Lung (tissue), 12 donors: Measurements from ENCODE around the gene ARHGEF17. TPM values are rescaled to one million over a fixed set of nuclear protein-coding genes. Genes with fewer than 3 reads are reported as not detected.

Experiments
- ATAC-seq: fragments of 200-7000 bp; cut with Tn5 transposase; one replicate; pipeline ENCODE4 v1.9.1; 2020; ENCODE audit warnings: moderate number of reproducible peaks; ENCODE audit not compliant: insufficient read depth, low FRiP score
- DNase-seq, 3 donors: peaks; one replicate each; pipeline ENCODE4 v3.0.0-alpha.2; 2013 to 2017
- H3K27ac ChIP-seq, 2 donors: one replicate each; pipeline ENCODE4 v1.5.1; 2013; ENCODE audit warnings: mild to moderate bottlenecking in 2 of 2, moderate library complexity in 2 of 2, control low read depth in 1 of 2, inconsistent platforms in 1 of 2, low read depth in 1 of 2, low read length in 1 of 2
- H3K27me3 ChIP-seq, 3 donors: one replicate each; pipeline ENCODE4 v1.5.1; 2013; ENCODE audit warnings: low read length in 2 of 3; ENCODE audit not compliant: control insufficient read depth in 3 of 3, insufficient read depth in 3 of 3
- H3K36me3 ChIP-seq, 4 donors: one replicate each; pipeline ENCODE4 v1.5.1; 2013; ENCODE audit warnings: low read length in 4 of 4, mild to moderate bottlenecking in 1 of 4, moderate library complexity in 1 of 4; ENCODE audit not compliant: control insufficient read depth in 4 of 4, insufficient read depth in 4 of 4
- H3K4me1 ChIP-seq, 5 donors: one replicate each; pipeline ENCODE4 v1.5.1; 2013; ENCODE audit warnings: low read length in 5 of 5, mild to moderate bottlenecking in 2 of 5, moderate library complexity in 1 of 5; ENCODE audit not compliant: control insufficient read depth in 5 of 5, insufficient read depth in 5 of 5
- H3K4me3 ChIP-seq: one replicate; pipeline ENCODE4 v1.5.1; 2013; ENCODE audit warnings: mild to moderate bottlenecking, control low read depth, moderate library complexity
- H3K9ac ChIP-seq, 2 donors: one replicate each; pipeline ENCODE4 v1.5.1; 2013; ENCODE audit warnings: low read length in 2 of 2, control low read depth in 1 of 2; ENCODE audit not compliant: insufficient read depth in 1 of 2
- H3K9me3 ChIP-seq, 4 donors: one replicate each; pipeline ENCODE4 v1.5.1; 2013; ENCODE audit warnings: low read length in 3 of 4, mild to moderate bottlenecking in 1 of 4, moderate library complexity in 1 of 4; ENCODE audit not compliant: control insufficient read depth in 4 of 4, insufficient read depth in 3 of 4
- CTCF ChIP-seq: IDR thresholded peaks from 2 replicates; pipeline ENCODE4 v1.5.1; 2012; ENCODE audit warnings: mild to moderate bottlenecking; ENCODE audit errors: control extremely low read depth, extremely low read depth
- WGBS, 2 donors: extraction: QIAGEN DNeasy Blood & Tissue Kit; methylation state at CpG; one replicate each; pipeline ENCODE4 v1.1.7; 2013; 5-methylcytosine and 5-hydroxymethylcytosine counted together
- polyA plus RNA-seq, 2 donors: library from polyadenylated mRNA; stranded (reverse); fragments of 200-250 nt; gene quantifications; one replicate each; pipeline ENCODE4 v1.2.1, GENCODE V29; 2013
- total RNA-seq, 2 donors: library from RNA; depleted of rRNA in 1 of 2; stranded (reverse); fragments of >200 nt in 1 of 2; gene quantifications; one replicate each; pipeline ENCODE4 v1.2.1, GENCODE V29; 2014 to 2021
- donor health status: control.
- donor health status: control.
- donor health status: Bipolar disorder and iron deficiency.
- donor health status: healthy.
- donor health status: DM: yes; HTN: yes; CAD: no.

Gene ARHGEF17
- total and polyA plus RNA-seq, 4 donors: 27.9 to 74.6 (median 53.5) TPM

- TF ChIP-seq CTCF: no peak
- DNase-seq (no peak), ATAC-seq (no peak)
- Histone ChIP-seq H3K36me3 (peaks cover 0 to 8% (median 2%) of the 10 kb centered on the region in 4 donors), H3K9ac (peak overlapping the region in 1 of 2 donors; percentile 29), H3K27me3 (no peaks in the 10 kb centered on the region), H3K9me3 (no peaks in the 10 kb centered on the region), H3K4me3 (no peak overlapping the region), H3K27ac (peak overlapping the region; percentile 60 to 78), H3K4me1 (peaks cover 22 to 61% (median 36%) of the 10 kb centered on the region in 5 donors)
- 64 to 76% methylated on average over 4 of the region's 4 CpGs for WGBS, 2 donors
Observed at GRCh38 chr11:73333640-73334383, 25.7 kb downstream of the ARHGEF17 start.

- peak; percentile 44 to 79 (median 56) for DNase-seq
- no peak overlapping the region for H3K4me3 ChIP-seq
- 30 to 42% methylated on average over 6 of the region's 6 CpGs for WGBS, 2 donors
- H3K4me1 ChIP-seq: peaks cover 22 to 60% (median 36%) of the 10 kb centered on the region in 5 donors
- H3K9me3 ChIP-seq: no peaks in the 10 kb centered on the region
- H3K27ac ChIP-seq: peak overlapping the region; percentile 60 to 78
- no peak for TF ChIP-seq CTCF
- H3K9ac ChIP-seq: peak overlapping the region in 1 of 2 donors; percentile 5
- H3K27me3 ChIP-seq: no peaks in the 10 kb centered on the region
- ATAC-seq: peak; percentile 32
- H3K36me3 ChIP-seq: peaks cover 0 to 8% (median 2%) of the 10 kb centered on the region in 4 donors
Observed at GRCh38 chr11:73334384-73335203, 26.5 kb downstream of the ARHGEF17 start.

- Histone ChIP-seq H3K27me3 (no peaks in the 10 kb centered on the region), H3K27ac (peak overlapping the region; percentile 60 to 78), H3K9ac (no peak overlapping the region), H3K4me1 (peaks cover 21 to 53% (median 32%) of the 10 kb centered on the region in 5 donors), H3K9me3 (no peaks in the 10 kb centered on the region), H3K4me3 (no peak overlapping the region), H3K36me3 (peaks cover 0 to 8% (median 2%) of the 10 kb centered on the region in 4 donors)
- ATAC-seq (peak; percentile 70), DNase-seq (peak; percentile 93 to 96 (median 96))
- TF ChIP-seq CTCF: peak; percentile 94
- WGBS, 2 donors: 14% methylated on average over 4 of the region's 4 CpGs
Observed at GRCh38 chr11:73335204-73335923, 27.3 kb downstream of the ARHGEF17 start.
